Progenitor cell of endocrine pancreas (in vitro differentiated cells): Measurements from ENCODE around the gene DOK5. TPM values are rescaled to one million over a fixed set of nuclear protein-coding genes. Genes with fewer than 3 reads are reported as not detected.

Experiments
- DNase-seq: peaks from one replicate; pipeline ENCODE4 v3.0.0; 2021; ENCODE audit warnings: low spot score; ENCODE audit not compliant: unreplicated experiment
- H3K27ac Mint-ChIP-seq: 2 replicates; pipeline ENCODE4 v1.8.0; 2021; ENCODE audit warnings: mild to moderate bottlenecking, moderate library complexity, mixed read lengths
- H3K27me3 Mint-ChIP-seq: 2 replicates; pipeline ENCODE4 v1.8.0; 2021; ENCODE audit warnings: mixed read lengths
- H3K36me3 Mint-ChIP-seq: 2 replicates; pipeline ENCODE4 v1.8.0; 2022; ENCODE audit warnings: mixed read lengths; ENCODE audit not compliant: insufficient read depth
- H3K4me1 Mint-ChIP-seq: 2 replicates; pipeline ENCODE4 v1.8.0; 2021; ENCODE audit warnings: low read depth, mixed read lengths
- H3K4me3 Mint-ChIP-seq: 2 replicates; pipeline ENCODE4 v1.8.0; 2021; ENCODE audit warnings: low read depth, mild to moderate bottlenecking, moderate library complexity, mixed read lengths
- H3K9me3 Mint-ChIP-seq: 2 replicates; pipeline ENCODE4 v1.8.0; 2021; ENCODE audit warnings: low read depth, mixed read lengths
- CTCF ChIP-seq: fragments of 200-600 bp; sonication (generic); IDR thresholded peaks from one replicate; pipeline ENCODE4 v1.5.0; 2021; ENCODE audit warnings: antibody characterized with exemption, mild to moderate bottlenecking; ENCODE audit not compliant: unreplicated experiment
- total RNA-seq: library from RNA; stranded (reverse); gene quantifications from 2 replicates; pipeline ENCODE4 v1.2.1, GENCODE V29; 2021

DOK5 gene
- total RNA-seq, 1 donor from 2014 or later, result 0.24 TPM

GRCh38 chr20:54688476-54688875 lies 213.1 kb downstream of the DOK5 start:
- no peak overlapping the region for H3K4me3 Mint-ChIP-seq
- H3K4me1 Mint-ChIP-seq, result peaks cover 19% of the 10 kb centered on the region
- no peaks in the 10 kb centered on the region for H3K36me3 Mint-ChIP-seq
- no peak for TF ChIP-seq CTCF
- no peak overlapping the region for H3K27ac Mint-ChIP-seq
- DNase-seq, result no peak
- H3K27me3 Mint-ChIP-seq, result peaks cover 16% of the 10 kb centered on the region
- no peaks in the 10 kb centered on the region for H3K9me3 Mint-ChIP-seq

- no peak for TF ChIP-seq CTCF
- no peak for DNase-seq
- no peaks in the 10 kb centered on the region for H3K36me3 Mint-ChIP-seq
- H3K27me3 Mint-ChIP-seq, result peaks cover 9% of the 10 kb centered on the region
- no peak overlapping the region for H3K4me3 Mint-ChIP-seq
- H3K9me3 Mint-ChIP-seq, result no peaks in the 10 kb centered on the region
- H3K4me1 Mint-ChIP-seq, result peaks cover 19% of the 10 kb centered on the region
- no peak overlapping the region for H3K27ac Mint-ChIP-seq
These were observed 214.9 kb downstream of the DOK5 start for GRCh38 chr20:54690323-54690722.

- peaks cover 8% of the 10 kb centered on the region for H3K27me3 Mint-ChIP-seq
- no peak overlapping the region for H3K27ac Mint-ChIP-seq
- DNase-seq, result no peak
- H3K4me1 Mint-ChIP-seq, result peaks cover 21% of the 10 kb centered on the region
- no peaks in the 10 kb centered on the region for H3K9me3 Mint-ChIP-seq
- H3K4me3 Mint-ChIP-seq, result no peak overlapping the region
- no peaks in the 10 kb centered on the region for H3K36me3 Mint-ChIP-seq
- no peak for TF ChIP-seq CTCF
These were observed 215.9 kb downstream of the DOK5 start for GRCh38 chr20:54691327-54691726.

- Mint-ChIP-seq H3K36me3 (no peaks in the 10 kb centered on the region), H3K4me3 (no peak overlapping the region), H3K27ac (peak overlapping the region; percentile 47), H3K9me3 (no peaks in the 10 kb centered on the region), H3K27me3 (peaks cover 8% of the 10 kb centered on the region), H3K4me1 (peaks cover 21% of the 10 kb centered on the region)
- DNase-seq, result no peak
- TF ChIP-seq CTCF, result no peak
These were observed 216.9 kb downstream of the DOK5 start for GRCh38 chr20:54692168-54692887.

GRCh38 chr20:54694516-54694915 lies 219.1 kb downstream of the DOK5 start:
- Mint-ChIP-seq H3K36me3 (no peaks in the 10 kb centered on the region), H3K4me3 (no peak overlapping the region), H3K27ac (no peak overlapping the region), H3K27me3 (peaks cover 13% of the 10 kb centered on the region), H3K4me1 (peaks cover 21% of the 10 kb centered on the region), H3K9me3 (no peaks in the 10 kb centered on the region)
- no peak for TF ChIP-seq CTCF
- DNase-seq, result no peak
